GM18508 (cell line): ENCODE measurements around the gene LDLRAD4.

Experiments used
- ATAC-seq: cut with Tn5 transposase; IDR thresholded peaks from one replicate; pipeline ENCODE4 v1.9.1; 2021; ENCODE audit warnings: moderate number of reproducible peaks; ENCODE audit not compliant: insufficient read depth, unreplicated experiment

The LDLRAD4 gene

GRCh38 chr18:13226533-13227144 lies 8.1 kb downstream of the LDLRAD4 start:
- no peak for ATAC-seq

- ATAC-seq = no peak
These were observed 9.3 kb downstream of the LDLRAD4 start for GRCh38 chr18:13227910-13228309.

GRCh38 chr18:13229001-13229671 lies 10.6 kb downstream of the LDLRAD4 start:
- no peak for ATAC-seq

- no peak for ATAC-seq
These were observed 12.6 kb downstream of the LDLRAD4 start for GRCh38 chr18:13231151-13231550.

- ATAC-seq = no peak
These were observed 13.7 kb downstream of the LDLRAD4 start for GRCh38 chr18:13232086-13232917.

- ATAC-seq = no peak
These were observed 14.6 kb downstream of the LDLRAD4 start for GRCh38 chr18:13232971-13233786.

GRCh38 chr18:13233787-13234783 lies 15.5 kb downstream of the LDLRAD4 start:
- ATAC-seq = no peak

- ATAC-seq = no peak
These were observed 16.9 kb downstream of the LDLRAD4 start for GRCh38 chr18:13235421-13235831.

- no peak for ATAC-seq
These were observed 17.4 kb downstream of the LDLRAD4 start for GRCh38 chr18:13235981-13236380.

GRCh38 chr18:13236411-13236810 lies 17.9 kb downstream of the LDLRAD4 start:
- no peak for ATAC-seq

- ATAC-seq = no peak
These were observed 18.5 kb downstream of the LDLRAD4 start for GRCh38 chr18:13237073-13237472.

- ATAC-seq = no peak
These were observed 19.1 kb downstream of the LDLRAD4 start for GRCh38 chr18:13237641-13238040.

GRCh38 chr18:13239171-13239956 lies 20.8 kb downstream of the LDLRAD4 start:
- no peak for ATAC-seq

- ATAC-seq = no peak
These were observed 21.6 kb downstream of the LDLRAD4 start for GRCh38 chr18:13240060-13240725.

- no peak for ATAC-seq
These were observed 22.7 kb downstream of the LDLRAD4 start for GRCh38 chr18:13241083-13241892.

- ATAC-seq = no peak
These were observed 23.3 kb downstream of the LDLRAD4 start for GRCh38 chr18:13241893-13242175.

GRCh38 chr18:13242797-13243196 lies 24.2 kb downstream of the LDLRAD4 start:
- ATAC-seq = no peak
